Psoas muscle (tissue), 8 donors: ENCODE measurements around the gene DNHD1. TPM values are rescaled to one million over a fixed set of nuclear protein-coding genes. Genes with fewer than 3 reads are reported as not detected.
A peak's percentile ranks its signal among the peaks of the same experiment; 100 is the strongest.

ENCODE experiments used
- ATAC-seq, 4 donors: fragments of 200-7000 bp; cut with Tn5 transposase; one replicate each; pipeline ENCODE4 v1.9.1; 2020; ENCODE audit warnings: moderate library complexity in 3 of 4, mild to moderate bottlenecking in 2 of 4
- DNase-seq, 2 donors: peaks; one replicate each; pipeline ENCODE4 v3.0.0-alpha.2; 2020
- H3K27ac ChIP-seq: fragments of 200-600 bp; one replicate; pipeline ENCODE4 v1.8.0; 2022
- H3K27me3 ChIP-seq, 3 donors: fragments of 200-600 bp in 1 of 3; one replicate each; pipeline versions ENCODE4 v1.6.1 to v1.8.0; 2013 to 2022; ENCODE audit warnings: low read length in 2 of 3, mild to moderate bottlenecking in 2 of 3, moderate library complexity in 1 of 3; ENCODE audit not compliant: insufficient read depth in 3 of 3
- H3K36me3 ChIP-seq, 2 donors: fragments of 200-600 bp in 1 of 2; one replicate each; pipeline versions ENCODE4 v1.6.1 to v1.8.0; 2013 to 2022; ENCODE audit warnings: low read depth in 1 of 2, mild to moderate bottlenecking in 1 of 2, moderate library complexity in 1 of 2; ENCODE audit not compliant: insufficient read depth in 1 of 2
- H3K4me1 ChIP-seq: fragments of 200-600 bp; one replicate; pipeline ENCODE4 v1.8.0; 2022
- H3K4me3 ChIP-seq: fragments of 200-600 bp; one replicate; pipeline ENCODE4 v1.8.0; 2022; ENCODE audit warnings: mild to moderate bottlenecking
- H3K9me3 ChIP-seq: fragments of 200-600 bp; one replicate; pipeline ENCODE4 v1.8.0; 2022
- CTCF ChIP-seq: fragments of 200-600 bp; IDR thresholded peaks from one replicate; pipeline ENCODE4 v1.8.0; 2022; ENCODE audit warnings: antibody characterized with exemption
- WGBS, 3 donors: extraction: QIAGEN DNeasy Blood & Tissue Kit; methylation state at CpG; one replicate each; pipeline versions ENCODE4 v1.1.6 to v1.1.7; 2013; 5-methylcytosine and 5-hydroxymethylcytosine counted together
- intact Hi-C, 2 donors: fragments of 100-400 bp; cut with DNase I; formaldehyde crosslinking; loops; one replicate each; pipeline versions ENCODE4 v1.11.0 to v1.14.2; 2022
- polyA plus RNA-seq, 3 donors: library from polyadenylated mRNA; stranded (reverse); fragments of 200-250 nt; gene quantifications; one replicate each; pipeline ENCODE4 v1.2.3, GENCODE V29; 2013
- total RNA-seq, 4 donors: library from RNA; stranded (reverse); fragmentation: NEBNext Ultra II Directional in 2 of 4; extraction: Animal tissue kit (Norgen Biotek cat#: 25700) in 2 of 4; gene quantifications; one replicate each; pipeline versions ENCODE4 v1.2.1 to v1.2.4, GENCODE V29; 2021 to 2023
- donor health status: healthy with polysubstance abuse.
- donor health status: DM: no; HTN: no; CAD: no; lungs with moderate emphysema.
- donor health status: Bipolar disorder and iron deficiency.
- donor health status: healthy.
- donor health status: DM: yes; HTN: yes; CAD: no.
- donor health status: DM: no; HTN: no; CAD: no.
- donor health status: DM: no; HTN: no; CAD: no.
- donor health status: DM: yes; HTN: yes; CAD: no.

The DNHD1 gene
- total and polyA plus RNA-seq, 7 donors: 2.0 to 9.0 (median 3.4) TPM

GRCh38 chr11:6531267-6531752 lies 34.2 kb downstream of the DNHD1 start:
- H3K27ac ChIP-seq: no peak overlapping the region
- H3K4me1 ChIP-seq: no peaks in the 10 kb centered on the region
- 0 to 8% (median 1%) methylated on average over 1 of the region's 1 CpG for WGBS, 3 donors
- intact Hi-C loops: loop anchor here (1.0 to 5.0 kb wide), 5 partner anchors 71 to 176 kb away; partner anchors contain the start of genes MRPL17 (in 2 of the 2), ILK (in 1 of the 2) and RRP8 (in 1 of the 2)
- H3K4me3 ChIP-seq: no peak overlapping the region
- H3K36me3 ChIP-seq: peaks cover 6 to 38% of the 10 kb centered on the region in 2 donors
- no peaks in the 10 kb centered on the region for H3K27me3 ChIP-seq
- peak; percentile 77 for TF ChIP-seq CTCF
- DNase-seq (no peak), ATAC-seq (peak; percentile 78 to 94 (median 84))
- H3K9me3 ChIP-seq: no peaks in the 10 kb centered on the region

- DNase-seq: no peak
- intact Hi-C loops: no loop called here
- Histone ChIP-seq H3K9me3 (no peaks in the 10 kb centered on the region), H3K27me3 (no peaks in the 10 kb centered on the region), H3K4me1 (no peaks in the 10 kb centered on the region), H3K36me3 (peaks cover 0 to 14% of the 10 kb centered on the region in 2 donors), H3K4me3 (no peak overlapping the region), H3K27ac (no peak overlapping the region)
- no peak for ATAC-seq
- 77 to 79% (median 77%) methylated on average over 8 of the region's 8 CpGs for WGBS, 3 donors
- TF ChIP-seq CTCF: no peak
These were observed 41.4 kb downstream of the DNHD1 start for GRCh38 chr11:6538456-6538855.

- peaks cover 0 to 11% of the 10 kb centered on the region in 2 donors for H3K36me3 ChIP-seq
- TF ChIP-seq CTCF: no peak
- no peak overlapping the region for H3K4me3 ChIP-seq
- no peak for ATAC-seq
- no peaks in the 10 kb centered on the region for H3K27me3 ChIP-seq
- H3K27ac ChIP-seq: no peak overlapping the region
- no peak for DNase-seq
- intact Hi-C loops: no loop called here
- no peaks in the 10 kb centered on the region for H3K4me1 ChIP-seq
- WGBS, 3 donors: 85 to 98% (median 87%) methylated on average over 3 of the region's 3 CpGs
- H3K9me3 ChIP-seq: no peaks in the 10 kb centered on the region
These were observed 41.9 kb downstream of the DNHD1 start for GRCh38 chr11:6538945-6539344.

GRCh38 chr11:6539748-6540268 lies 42.7 kb downstream of the DNHD1 start:
- intact Hi-C loops: no loop called here
- Histone ChIP-seq H3K4me1 (no peaks in the 10 kb centered on the region), H3K9me3 (no peaks in the 10 kb centered on the region), H3K4me3 (no peak overlapping the region), H3K36me3 (peaks cover 2 to 8% of the 10 kb centered on the region in 2 donors), H3K27me3 (no peaks in the 10 kb centered on the region), H3K27ac (no peak overlapping the region)
- TF ChIP-seq CTCF: no peak
- ATAC-seq (no peak), DNase-seq (no peak)
- WGBS, 3 donors: 84 to 88% (median 85%) methylated on average over 12 of the region's 12 CpGs

- intact Hi-C loops: no loop called here
- ATAC-seq (no peak), DNase-seq (no peak)
- 72 to 88% (median 74%) methylated on average over 4 of the region's 4 CpGs for WGBS, 3 donors
- Histone ChIP-seq H3K4me3 (no peak overlapping the region), H3K4me1 (peaks cover 8% of the 10 kb centered on the region), H3K27me3 (no peaks in the 10 kb centered on the region), H3K9me3 (no peaks in the 10 kb centered on the region), H3K27ac (no peak overlapping the region), H3K36me3 (peaks cover 2 to 8% of the 10 kb centered on the region in 2 donors)
- no peak for TF ChIP-seq CTCF
These were observed 44.3 kb downstream of the DNHD1 start for GRCh38 chr11:6541356-6541755.
